GM23248 (cell line): ENCODE measurements around the gene TTC28.

ENCODE experiments used
- EZH2 ChIP-seq: fragments of 200-600 bp; sonication (generic); IDR thresholded peaks from 2 replicates; pipeline ENCODE4 v1.6.1; 2018; ENCODE audit warnings: antibody characterized with exemption, mild to moderate bottlenecking; ENCODE audit not compliant: insufficient read depth, poor library complexity, severe bottlenecking
- EZH2phosphoT487 ChIP-seq: fragments of 200-600 bp; sonication (generic); IDR thresholded peaks from 2 replicates; pipeline ENCODE4 v1.6.1; 2018; ENCODE audit warnings: antibody characterized with exemption, moderate library complexity, mild to moderate bottlenecking, low read depth; ENCODE audit not compliant: insufficient read depth

- TF ChIP-seq EZH2 (no peak), EZH2phosphoT487 (no peak)
Measured at GRCh38 chr22:27961680-27962079, 718.0 kb downstream of the TTC28 start.
